Measurements from ENCODE around the gene ZNF189.

ZNF189 gene

GRCh38 chr9:101387871-101388506, 10.7 kb upstream of the ZNF189 start:
- DNase-seq (ENCODE audit: low spot score) = peak; percentile 35
- POLR2A ChIA-PET (ENCODE audit: low non-redundant PET) = no interaction called here
- peak; percentile 83 for TF ChIP-seq CTCF (conservative IDR thresholded peaks at IDR 0.05; ENCODE audit: low read depth)
- no peak overlapping the region for H3K27ac ChIP-seq
- CTCF ChIA-PET = interaction anchor here (0.5 to 2.2 kb wide), 10 partner anchors 10 to 787 kb away, joined by 3 to 9 read pairs (median 4); partner anchors contain the start of genes MRPL50 and ZNF189

- POLR2A ChIA-PET (ENCODE audit: low non-redundant PET) = interaction anchor here (1.2 kb wide), 1 partner anchor 10 kb away, joined by 6 read pairs; the partner anchor contains the start of genes MRPL50 and ZNF189
- CTCF ChIA-PET = interaction anchor here (0.5 to 2.2 kb wide), 11 partner anchors 10 to 1819 kb away, joined by 3 to 9 read pairs (median 4); partner anchors contain the start of genes MRPL50 and ZNF189
- DNase-seq (ENCODE audit: low spot score) = no peak
- no peak overlapping the region for H3K27ac ChIP-seq
- TF ChIP-seq CTCF (conservative IDR thresholded peaks at IDR 0.05; ENCODE audit: low read depth) = no peak
These were observed 10.1 kb upstream of the ZNF189 start for GRCh38 chr9:101388507-101388993.

- POLR2A ChIA-PET (ENCODE audit: low non-redundant PET) = no interaction called here
These were observed 5.5 kb upstream of the ZNF189 start for GRCh38 chr9:101393135-101393534.

GRCh38 chr9:101394687-101395086, 4.0 kb upstream of the ZNF189 start:
- CTCF ChIA-PET = interaction anchor here (0.6 to 0.7 kb wide), 2 partner anchors 8 to 1957 kb away, joined by 3 to 5 read pairs; no protein-coding TSS in a partner anchor
- no peak overlapping the region for H3K27ac ChIP-seq
- no peak for DNase-seq (ENCODE audit: low spot score)
- POLR2A ChIA-PET (ENCODE audit: low non-redundant PET) = no interaction called here
- no peak for TF ChIP-seq CTCF (conservative IDR thresholded peaks at IDR 0.05; ENCODE audit: low read depth)

More at GRCh38 chr9:101393135-101393534, 5.5 kb upstream of the ZNF189 start:
- H3K27ac ChIP-seq = no peak overlapping the region
- DNase-seq (ENCODE audit: low spot score) = no peak
- TF ChIP-seq CTCF (conservative IDR thresholded peaks at IDR 0.05; ENCODE audit: low read depth) = no peak
- CTCF ChIA-PET = no interaction called here

GRCh38 chr9:101397746-101398067, 944 bp upstream of the ZNF189 start:
- no peak overlapping the region for H3K27ac ChIP-seq
- ChIA-PET POLR2A (ENCODE audit: low non-redundant PET) (no interaction called here), CTCF (interaction anchor here (2.0 kb wide), 1 partner anchor 9 kb away, joined by 9 read pairs; no protein-coding TSS in a partner anchor)
- TF ChIP-seq CTCF (conservative IDR thresholded peaks at IDR 0.05; ENCODE audit: low read depth) = no peak
- DNase-seq (ENCODE audit: low spot score) = no peak

- TF ChIP-seq CTCF (conservative IDR thresholded peaks at IDR 0.05; ENCODE audit: low read depth) = no peak
- no peak for DNase-seq (ENCODE audit: low spot score)
- ChIA-PET CTCF (interaction anchor here (0.7 to 2.0 kb wide), 4 partner anchors 11 to 61 kb away, joined by 3 to 9 read pairs (median 4); no protein-coding TSS in a partner anchor), POLR2A (ENCODE audit: low non-redundant PET) (interaction anchor here (0.5 to 1.0 kb wide), 2 partner anchors 10 to 1615 kb away, joined by 3 to 6 read pairs; no protein-coding TSS in a partner anchor)
- H3K27ac ChIP-seq = peak overlapping the region; percentile 76
These were observed 435 bp downstream of the ZNF189 start for GRCh38 chr9:101398930-101399642.

Measured in RWPE1 (cell line).